WERI-Rb-1 (cell line): ENCODE data around the gene APOH.
A peak's percentile ranks its signal among the peaks of the same experiment; 100 is the strongest.
"Not testable (repeated sequence)": the region's sequence is repeated elsewhere in the genome, so short reads cannot be mapped to it uniquely, and the experiment has no call there.

ENCODE experiments used
- DNase-seq: peaks from one replicate; pipeline ENCODE4 v3.0.0-alpha.2; 2020
- H3K27ac ChIP-seq: fragments of 250-450 bp; sonication (Bioruptor Pico); 2 replicates; pipeline ENCODE4 v1.5.1; 2020; ENCODE audit warnings: mild to moderate bottlenecking, moderate library complexity
- H3K27me3 ChIP-seq: fragments of 250-450 bp; sonication (Bioruptor Pico); 2 replicates; pipeline ENCODE4 v1.5.1; 2021; ENCODE audit warnings: mild to moderate bottlenecking, low read depth, moderate library complexity; ENCODE audit not compliant: insufficient read depth, severe bottlenecking
- H3K36me3 ChIP-seq: fragments of 250-450 bp; sonication (Bioruptor Pico); 2 replicates; pipeline ENCODE4 v1.5.1; 2020; ENCODE audit warnings: mild to moderate bottlenecking, moderate library complexity
- H3K4me3 ChIP-seq: 2 replicates; pipeline ENCODE4 v1.5.1; 2011; ENCODE audit warnings: low read depth, mild to moderate bottlenecking, control low read depth, low read length
- H3K9me3 ChIP-seq: fragments of 250-450 bp; sonication (Bioruptor Pico); 2 replicates; pipeline ENCODE4 v1.5.1; 2021; ENCODE audit warnings: mild to moderate bottlenecking, moderate library complexity; ENCODE audit not compliant: severe bottlenecking
- CTCF ChIP-seq: IDR thresholded peaks from 2 replicates; pipeline ENCODE4 v1.5.1; 2011; ENCODE audit warnings: low read depth, mild to moderate bottlenecking, control low read depth, inconsistent platforms, low read length

The APOH gene

GRCh38 chr17:66262767-66263166 is 33.6 kb upstream of the APOH start:
- no peak for DNase-seq
- Histone ChIP-seq H3K9me3 (no peaks in the 10 kb centered on the region), H3K4me3 (no peak overlapping the region), H3K27me3 (no peaks in the 10 kb centered on the region), H3K36me3 (no peaks in the 10 kb centered on the region), H3K27ac (no peak overlapping the region)
- no peak for TF ChIP-seq CTCF

GRCh38 chr17:66260688-66261087 is 31.5 kb upstream of the APOH start:
- Histone ChIP-seq H3K27ac (no peak overlapping the region), H3K27me3 (no peaks in the 10 kb centered on the region), H3K36me3 (no peaks in the 10 kb centered on the region), H3K9me3 (no peaks in the 10 kb centered on the region), H3K4me3 (no peak overlapping the region)
- DNase-seq: no peak
- TF ChIP-seq CTCF: no peak

GRCh38 chr17:66260275-66260674 is 31.1 kb upstream of the APOH start:
- DNase-seq: no peak
- no peaks in the 10 kb centered on the region for H3K27me3 ChIP-seq
- no peak for TF ChIP-seq CTCF

GRCh38 chr17:66255527-66255971 is 26.3 kb upstream of the APOH start:
- Histone ChIP-seq H3K27ac (no peak overlapping the region), H3K9me3 (no peaks in the 10 kb centered on the region), H3K36me3 (no peaks in the 10 kb centered on the region), H3K27me3 (no peaks in the 10 kb centered on the region), H3K4me3 (no peak overlapping the region)
- DNase-seq: no peak
- no peak for TF ChIP-seq CTCF

More at GRCh38 chr17:66260275-66260674, 31.1 kb upstream of the APOH start:
- H3K4me3 ChIP-seq: no peak overlapping the region
- no peaks in the 10 kb centered on the region for H3K36me3 ChIP-seq
- H3K9me3 ChIP-seq: no peaks in the 10 kb centered on the region
- no peak overlapping the region for H3K27ac ChIP-seq

- H3K4me3 ChIP-seq: no peak overlapping the region
- no peaks in the 10 kb centered on the region for H3K9me3 ChIP-seq
- DNase-seq: peak; percentile 38
- no peaks in the 10 kb centered on the region for H3K27me3 ChIP-seq
- peak; percentile 65 for TF ChIP-seq CTCF
- no peaks in the 10 kb centered on the region for H3K36me3 ChIP-seq
- no peak overlapping the region for H3K27ac ChIP-seq
These were observed 25.9 kb upstream of the APOH start for GRCh38 chr17:66255112-66255511.

- H3K27ac ChIP-seq, H3K9me3 ChIP-seq, H3K4me3 ChIP-seq, H3K36me3 ChIP-seq, DNase-seq, H3K27me3 ChIP-seq: not testable (repeated sequence)
These were observed 24.2 kb upstream of the APOH start for GRCh38 chr17:66253458-66253857.
